ENCODE measurements around the gene SUGP2. TPM values are rescaled to one million over a fixed set of nuclear protein-coding genes. Genes with fewer than 3 reads are reported as not detected.

The SUGP2 gene
- total RNA-seq, 6 experiments from 2014 or later = 17.4 to 36.4 (median 30.0) TPM

DNA sequence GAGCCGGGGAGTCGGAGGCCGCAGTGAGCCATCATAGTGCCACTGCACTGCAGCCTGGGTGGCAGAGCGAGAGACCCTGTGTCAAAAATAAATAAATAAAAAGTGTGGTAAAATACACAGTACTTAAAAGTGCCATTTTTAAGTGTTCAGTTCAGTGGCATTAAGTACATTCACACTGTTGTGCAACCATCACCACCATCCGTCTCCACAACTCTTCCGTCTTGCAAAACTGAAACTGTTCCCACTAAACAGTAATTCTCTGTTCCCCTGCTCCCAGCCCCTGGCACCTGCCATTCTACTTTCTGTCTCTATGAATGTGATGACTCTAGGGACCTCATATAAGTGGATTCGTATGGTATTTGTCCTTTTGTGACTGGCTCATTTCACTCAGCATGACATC lies 43.8 kb upstream of the SUGP2 start:
- Histone ChIP-seq H3K4me3 (no peak overlapping the region), H3K36me3 (peaks cover 0 to 3% (median 0%) of the 10 kb centered on the region in 4 donors), H3K27me3 (no peaks in the 10 kb centered on the region), H3K9me3 (no peaks in the 10 kb centered on the region), H3K4me1 (peaks cover 0 to 47% (median 13%) of the 10 kb centered on the region in 4 donors), H3K27ac (peak overlapping the region in 2 of 3 donors; percentile 28 to 57)
- intact Hi-C loops (cut with DNase I) = no loop called here
- ATAC-seq (peak; percentile 7 to 70 (median 44)), DNase-seq (no peak)
- 38% methylated on average over 5 of the region's 7 CpGs for WGBS (ENCODE audit: insufficient coverage, low coverage, low lambda C conversion rate, missing lambda C conversion rate)
- TF ChIP-seq POLR2A (IDR thresholded peaks at IDR 0.05) = no peak
- TF ChIP-seq, protein P1, sequence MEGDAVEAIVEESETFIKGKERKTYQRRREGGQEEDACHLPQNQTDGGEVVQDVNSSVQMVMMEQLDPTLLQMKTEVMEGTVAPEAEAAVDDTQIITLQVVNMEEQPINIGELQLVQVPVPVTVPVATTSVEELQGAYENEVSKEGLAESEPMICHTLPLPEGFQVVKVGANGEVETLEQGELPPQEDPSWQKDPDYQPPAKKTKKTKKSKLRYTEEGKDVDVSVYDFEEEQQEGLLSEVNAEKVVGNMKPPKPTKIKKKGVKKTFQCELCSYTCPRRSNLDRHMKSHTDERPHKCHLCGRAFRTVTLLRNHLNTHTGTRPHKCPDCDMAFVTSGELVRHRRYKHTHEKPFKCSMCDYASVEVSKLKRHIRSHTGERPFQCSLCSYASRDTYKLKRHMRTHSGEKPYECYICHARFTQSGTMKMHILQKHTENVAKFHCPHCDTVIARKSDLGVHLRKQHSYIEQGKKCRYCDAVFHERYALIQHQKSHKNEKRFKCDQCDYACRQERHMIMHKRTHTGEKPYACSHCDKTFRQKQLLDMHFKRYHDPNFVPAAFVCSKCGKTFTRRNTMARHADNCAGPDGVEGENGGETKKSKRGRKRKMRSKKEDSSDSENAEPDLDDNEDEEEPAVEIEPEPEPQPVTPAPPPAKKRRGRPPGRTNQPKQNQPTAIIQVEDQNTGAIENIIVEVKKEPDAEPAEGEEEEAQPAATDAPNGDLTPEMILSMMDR (IDR thresholded peaks at IDR 0.05) = no peak

DNA sequence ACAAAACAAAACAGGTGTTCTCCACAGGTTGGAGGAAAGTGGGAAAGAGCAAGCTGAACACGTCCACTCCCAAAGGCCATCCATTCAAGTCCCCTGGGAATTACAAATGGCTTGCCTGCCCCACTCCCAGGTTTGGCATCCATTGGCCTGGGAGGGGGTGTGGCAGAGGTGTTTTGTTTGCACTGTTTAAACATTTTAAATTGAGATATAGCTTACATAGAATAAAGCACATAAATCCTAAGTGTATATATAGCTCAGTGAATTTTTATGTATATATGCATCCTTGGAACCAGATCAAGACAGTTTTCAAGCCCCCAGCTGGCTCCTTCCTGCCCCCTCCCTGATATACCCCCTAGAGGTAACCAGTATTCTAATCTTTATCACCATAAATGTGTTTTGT lies 43.2 kb upstream of the SUGP2 start:
- TF ChIP-seq, protein P1 (IDR thresholded peaks at IDR 0.05) = no peak
- TF ChIP-seq POLR2A (IDR thresholded peaks at IDR 0.05) = no peak
- Histone ChIP-seq H3K27me3 (no peaks in the 10 kb centered on the region), H3K36me3 (peaks cover 0 to 3% (median 0%) of the 10 kb centered on the region in 4 donors), H3K4me3 (no peak overlapping the region), H3K27ac (peak overlapping the region in 2 of 3 donors; percentile 28 to 57), H3K9me3 (no peaks in the 10 kb centered on the region), H3K4me1 (peaks cover 0 to 41% (median 12%) of the 10 kb centered on the region in 4 donors)
- intact Hi-C loops (cut with DNase I) = no loop called here
- WGBS (ENCODE audit: insufficient coverage, low coverage, low lambda C conversion rate, missing lambda C conversion rate) = no CpG with 5 or more reads among the region's 1 CpG
- ATAC-seq (no peak), DNase-seq (no peak)

DNA sequence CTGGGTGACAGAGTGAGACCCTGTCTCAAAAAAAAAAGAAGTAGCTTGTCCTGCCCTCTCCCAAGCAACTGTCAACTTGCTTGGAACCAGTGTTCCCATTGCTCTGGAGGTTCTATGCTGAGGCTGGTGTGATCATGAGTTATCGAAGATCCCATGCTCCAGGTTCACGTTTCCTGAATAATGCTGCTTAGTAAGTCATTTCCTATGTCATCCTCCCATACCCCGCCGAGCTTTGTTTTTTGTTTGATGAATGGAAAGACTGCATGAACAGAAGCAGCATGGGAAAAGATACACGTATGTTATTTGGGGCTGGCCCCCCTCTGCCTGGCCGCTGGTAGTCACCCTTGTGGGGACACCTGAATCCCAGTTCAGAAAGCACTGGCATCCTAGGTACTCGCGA lies 41.8 kb upstream of the SUGP2 start:
- 83% methylated on average over 6 of the region's 8 CpGs for WGBS (ENCODE audit: insufficient coverage, low coverage, low lambda C conversion rate, missing lambda C conversion rate)
- H3K36me3 ChIP-seq = peaks cover 0 to 3% (median 0%) of the 10 kb centered on the region in 4 donors
- no peak for TF ChIP-seq POLR2A (IDR thresholded peaks at IDR 0.05)
- TF ChIP-seq, protein P1 (IDR thresholded peaks at IDR 0.05) = no peak
- H3K4me1 ChIP-seq = peaks cover 0 to 32% (median 8%) of the 10 kb centered on the region in 4 donors
- no peak overlapping the region for H3K27ac ChIP-seq
- H3K27me3 ChIP-seq = no peaks in the 10 kb centered on the region
- intact Hi-C loops (cut with DNase I) = no loop called here
- no peak overlapping the region for H3K4me3 ChIP-seq
- ATAC-seq = no peak
- no peak for DNase-seq
- no peaks in the 10 kb centered on the region for H3K9me3 ChIP-seq

DNA sequence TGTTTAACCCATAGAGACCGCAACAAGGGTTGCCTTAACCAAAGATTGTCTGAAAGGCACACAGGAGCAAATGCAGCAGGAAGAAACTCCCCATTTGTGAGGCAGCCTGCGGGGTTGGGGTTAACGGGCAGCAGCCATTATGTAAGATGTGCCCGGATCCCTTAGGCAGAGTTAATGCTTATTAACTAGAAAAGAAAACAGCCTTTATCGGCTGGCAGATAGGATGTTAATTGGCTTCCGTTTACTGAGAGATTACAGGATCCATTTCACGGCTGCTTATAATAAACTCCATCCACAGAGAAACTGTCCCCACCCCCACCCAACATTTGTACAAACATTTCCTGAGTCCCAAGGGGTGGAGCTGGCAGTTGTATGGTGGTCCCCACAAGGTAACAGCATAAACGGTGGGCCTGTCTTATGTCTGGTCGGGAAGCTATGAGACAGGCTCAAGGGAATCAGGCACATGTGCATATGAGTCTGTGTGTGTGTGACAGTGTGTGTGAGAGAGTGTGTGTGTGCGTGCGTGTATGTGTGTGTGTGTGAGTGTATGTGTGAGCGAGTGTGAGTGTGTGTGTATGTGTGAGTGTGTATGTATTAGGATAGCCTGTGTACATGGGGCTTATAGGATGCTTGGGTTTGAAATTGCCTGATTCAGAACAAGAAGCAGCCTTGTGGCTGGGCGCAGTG lies 41.0 kb upstream of the SUGP2 start:
- intact Hi-C loops (cut with DNase I) = no loop called here
- TF ChIP-seq, protein P1 (IDR thresholded peaks at IDR 0.05) = no peak
- TF ChIP-seq POLR2A (IDR thresholded peaks at IDR 0.05) = no peak
- H3K27ac ChIP-seq = peak overlapping the region in 1 of 3 donors; percentile 55
- H3K27me3 ChIP-seq = no peaks in the 10 kb centered on the region
- WGBS (ENCODE audit: insufficient coverage, low coverage, low lambda C conversion rate, missing lambda C conversion rate) = 42% methylated on average over 12 of the region's 13 CpGs
- ATAC-seq = peak in 2 of 4 donors; percentile 16 to 29
- no peak overlapping the region for H3K4me3 ChIP-seq
- H3K4me1 ChIP-seq = peaks cover 0 to 29% (median 8%) of the 10 kb centered on the region in 4 donors
- no peaks in the 10 kb centered on the region for H3K9me3 ChIP-seq
- DNase-seq = no peak
- peaks cover 0 to 3% (median 0%) of the 10 kb centered on the region in 4 donors for H3K36me3 ChIP-seq

Measured in right lobe of liver (tissue), 6 donors.